WTC11 (cell line): ENCODE results near the gene COQ9.

ENCODE experiments used
- HMGXB4 ChIP-seq: sonication (generic); formaldehyde crosslinking; IDR thresholded peaks from 2 replicates; pipeline ENCODE4 v1.8.1; 2023; ENCODE audit warnings: mild to moderate bottlenecking, moderate library complexity, missing genetic modification reagents
- JUN ChIP-seq: sonication (generic); formaldehyde crosslinking; IDR thresholded peaks from 2 replicates; pipeline ENCODE4 v1.8.0; 2023; ENCODE audit warnings: mild to moderate bottlenecking, missing genetic modification reagents
- NFYB ChIP-seq: sonication (generic); formaldehyde crosslinking; conservative IDR thresholded peaks from 2 replicates; pipeline ENCODE4 v1.8.0; 2022; ENCODE audit warnings: low read depth, missing genetic modification reagents
- ZBTB43 ChIP-seq: sonication (generic); formaldehyde crosslinking; IDR thresholded peaks from 2 replicates; pipeline ENCODE4 v1.8.1; 2023; ENCODE audit warnings: mild to moderate bottlenecking, missing genetic modification reagents
- TF ChIP-seq, protein P1 (sequence below): fragments of 200-600 bp; IDR thresholded peaks from 2 replicates; pipeline ENCODE4 v1.8.0; 2022; ENCODE audit warnings: antibody characterized with exemption

GRCh38 chr16:57504491-57504890 is 57.2 kb downstream of the COQ9 start:
- TF ChIP-seq, protein P1, sequence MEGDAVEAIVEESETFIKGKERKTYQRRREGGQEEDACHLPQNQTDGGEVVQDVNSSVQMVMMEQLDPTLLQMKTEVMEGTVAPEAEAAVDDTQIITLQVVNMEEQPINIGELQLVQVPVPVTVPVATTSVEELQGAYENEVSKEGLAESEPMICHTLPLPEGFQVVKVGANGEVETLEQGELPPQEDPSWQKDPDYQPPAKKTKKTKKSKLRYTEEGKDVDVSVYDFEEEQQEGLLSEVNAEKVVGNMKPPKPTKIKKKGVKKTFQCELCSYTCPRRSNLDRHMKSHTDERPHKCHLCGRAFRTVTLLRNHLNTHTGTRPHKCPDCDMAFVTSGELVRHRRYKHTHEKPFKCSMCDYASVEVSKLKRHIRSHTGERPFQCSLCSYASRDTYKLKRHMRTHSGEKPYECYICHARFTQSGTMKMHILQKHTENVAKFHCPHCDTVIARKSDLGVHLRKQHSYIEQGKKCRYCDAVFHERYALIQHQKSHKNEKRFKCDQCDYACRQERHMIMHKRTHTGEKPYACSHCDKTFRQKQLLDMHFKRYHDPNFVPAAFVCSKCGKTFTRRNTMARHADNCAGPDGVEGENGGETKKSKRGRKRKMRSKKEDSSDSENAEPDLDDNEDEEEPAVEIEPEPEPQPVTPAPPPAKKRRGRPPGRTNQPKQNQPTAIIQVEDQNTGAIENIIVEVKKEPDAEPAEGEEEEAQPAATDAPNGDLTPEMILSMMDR = no peak
- TF ChIP-seq NFYB (CRISPR knock-in tag) (no peak), HMGXB4 (CRISPR knock-in tag) (no peak), JUN (CRISPR knock-in tag) (no peak), ZBTB43 (CRISPR knock-in tag) (no peak)
